ENCODE data around the gene EIF3J.
"Not testable (repeated sequence)": the region's sequence is repeated elsewhere in the genome, so short reads cannot be mapped to it uniquely, and the experiment has no call there.

- TF ChIP-seq MAX (IDR thresholded peaks at IDR 0.05); CTCF (IDR thresholded peaks at IDR 0.05; ENCODE audit: low read depth, low read length, missing input control); GABPA (IDR thresholded peaks at IDR 0.05 in 1 of 2, conservative IDR thresholded peaks at IDR 0.05 in 1 of 2); ZBTB33 (IDR thresholded peaks at IDR 0.05); REST (IDR thresholded peaks at IDR 0.05); YY1 (IDR thresholded peaks at IDR 0.05); SP1 (IDR thresholded peaks at IDR 0.05); TAF1 (conservative IDR thresholded peaks at IDR 0.05); HNF4A (conservative IDR thresholded peaks at IDR 0.05); RAD21 (IDR thresholded peaks at IDR 0.05); ATF3 (IDR thresholded peaks at IDR 0.05): not testable (repeated sequence)
These were observed 7.8 kb downstream of the EIF3J start for GRCh38 chr15:44544745-44545144.

Measured in liver (tissue), 3 donors.